Kidney epithelial cell (primary cell): Measurements from ENCODE around the gene RIPOR3. TPM values are rescaled to one million over a fixed set of nuclear protein-coding genes. Genes with fewer than 3 reads are reported as not detected.

ENCODE experiments used
- DNase-seq: peaks from one replicate; pipeline ENCODE4 v3.0.0-alpha.2; 2010; ENCODE audit warnings: low read depth
- H3K27me3 ChIP-seq: 2 replicates; pipeline ENCODE4 v1.6.0; 2011; ENCODE audit warnings: low read length; ENCODE audit not compliant: control insufficient read depth, insufficient read depth
- H3K36me3 ChIP-seq: 2 replicates; pipeline ENCODE4 v1.5.1; 2011; ENCODE audit warnings: low read length; ENCODE audit not compliant: control insufficient read depth, insufficient read depth
- H3K4me3 ChIP-seq: 2 replicates; pipeline ENCODE4 v1.5.1; 2011; ENCODE audit warnings: low read depth, mild to moderate bottlenecking, control low read depth, low read length
- CTCF ChIP-seq: IDR thresholded peaks from 2 replicates; pipeline ENCODE4 v1.5.1; 2011; ENCODE audit warnings: mild to moderate bottlenecking, moderate library complexity, low read length, control low read depth, inconsistent platforms; ENCODE audit not compliant: insufficient read depth, poor library complexity, severe bottlenecking
- total RNA-seq: library from RNA; depleted of rRNA; stranded (reverse); fragments of >200 nt; gene quantifications from 2 replicates; pipeline ENCODE4 v1.2.3, GENCODE V29; 2015

The RIPOR3 gene
- total RNA-seq, 1 donor from 2014 or later = 0.08 TPM

GRCh38 chr20:50682947-50683530 is 8.3 kb downstream of the RIPOR3 start:
- no peak for DNase-seq
- Histone ChIP-seq H3K4me3 (no peak overlapping the region), H3K36me3 (no peaks in the 10 kb centered on the region), H3K27me3 (no peaks in the 10 kb centered on the region)
- no peak for TF ChIP-seq CTCF

- Histone ChIP-seq H3K4me3 (no peak overlapping the region), H3K27me3 (no peaks in the 10 kb centered on the region), H3K36me3 (no peaks in the 10 kb centered on the region)
- no peak for DNase-seq
- TF ChIP-seq CTCF = no peak
Measured at GRCh38 chr20:50682065-50682464, 9.3 kb downstream of the RIPOR3 start.

- no peak for TF ChIP-seq CTCF
- H3K36me3 ChIP-seq = no peaks in the 10 kb centered on the region
- no peak overlapping the region for H3K4me3 ChIP-seq
- no peak for DNase-seq
- H3K27me3 ChIP-seq = no peaks in the 10 kb centered on the region
Measured at GRCh38 chr20:50681359-50682064, 9.8 kb downstream of the RIPOR3 start.

GRCh38 chr20:50680105-50680960 is 11.0 kb downstream of the RIPOR3 start:
- H3K4me3 ChIP-seq = no peak overlapping the region
- no peaks in the 10 kb centered on the region for H3K36me3 ChIP-seq
- no peak for DNase-seq
- TF ChIP-seq CTCF = no peak
- H3K27me3 ChIP-seq = no peaks in the 10 kb centered on the region

GRCh38 chr20:50679753-50680104 is 11.6 kb downstream of the RIPOR3 start:
- no peaks in the 10 kb centered on the region for H3K36me3 ChIP-seq
- no peak overlapping the region for H3K4me3 ChIP-seq
- no peak for TF ChIP-seq CTCF
- DNase-seq = no peak
- no peaks in the 10 kb centered on the region for H3K27me3 ChIP-seq
